HepG2 (cell line): ENCODE data around the gene DPM1. TPM values are rescaled to one million over a fixed set of nuclear protein-coding genes. Genes with fewer than 3 reads are reported as not detected.
A peak's percentile ranks its signal among the peaks of the same experiment; 100 is the strongest.

Source experiments
- ATAC-seq: fragments of 200-7000 bp; cut with Tn5 transposase; 3 replicates; pipeline ENCODE4 v1.9.1; 2020; ENCODE audit warnings: mild to moderate bottlenecking, moderate library complexity
- BruUV-seq: library from RNA; stranded (reverse); fragments of 400-500 nt; replicated peaks from 2 replicates; lab custom pipeline; 2021; lab: Mats Ljungman, UMichigan
- CTCF ChIA-PET: fragments of 300-600 bp; formaldehyde crosslinking; extraction: SDS; loops from one replicate; lab custom pipeline; 2021; ENCODE audit warnings: low total read pairs, inconsistent platforms, low intra/inter-chr PET ratio; lab: Yijun Ruan, JAX
- POLR2A ChIA-PET: fragments of 350-600 bp; sonication (Branson Sonifier 250); formaldehyde crosslinking; loops from one replicate; lab custom pipeline; 2020; ENCODE audit warnings: antibody characterized with exemption, inconsistent platforms; lab: Yijun Ruan, JAX
- DNase-seq: peaks from one replicate; pipeline ENCODE4 v3.0.0-alpha.2; 2015; ENCODE audit warnings: low spot score
- FAIRE-seq: peaks from 3 replicates; lab custom pipeline; 2011; peaks lifted over from hg19 to GRCh38; lab: Jason Lieb, UNC
- H2AFZ ChIP-seq: one replicate; pipeline ENCODE4 v1.6.1; 2011; ENCODE audit warnings: low read length, inconsistent platforms
- H3K27ac ChIP-seq: fragments of 300-600 bp; 3 replicates; pipeline ENCODE4 v1.8.0; 2011; ENCODE audit warnings: mixed run types, mild to moderate bottlenecking, mixed read lengths, low read length, inconsistent platforms; ENCODE audit not compliant: insufficient read depth; ENCODE audit errors: extremely low read length
- H3K27me3 ChIP-seq, 2 experiments: fragments of 200-600 bp in 1 of 2; 2 replicates in 1 of 2; 3 replicates in 1 of 2; pipeline versions ENCODE4 v1.6.0 to v1.8.0; 2011; ENCODE audit warnings: low read length in 2 of 2, mild to moderate bottlenecking in 2 of 2, moderate library complexity in 2 of 2, inconsistent platforms in 1 of 2; ENCODE audit not compliant: insufficient read depth in 2 of 2, control insufficient read depth in 1 of 2
- H3K36me3 ChIP-seq, 2 experiments: fragments of 200-600 bp in 1 of 2; replicated peaks in 1 of 2; 2 replicates in 1 of 2; 3 replicates in 1 of 2; pipeline versions ENCODE4 v1.5.1 to v1.8.0; 2011; ENCODE audit warnings: low read length in 2 of 2, inconsistent platforms in 1 of 2; ENCODE audit not compliant: insufficient read depth in 2 of 2, control insufficient read depth in 1 of 2
- H3K4me1 ChIP-seq: 2 replicates; pipeline ENCODE4 v1.5.1; 2012; ENCODE audit warnings: low read length, inconsistent platforms; ENCODE audit not compliant: insufficient read depth
- H3K4me2 ChIP-seq: 2 replicates; pipeline ENCODE4 v1.6.0; 2011; ENCODE audit warnings: low read depth, low read length, inconsistent platforms
- H3K4me3 ChIP-seq, 3 experiments: fragments of 200-600 bp in 1 of 3; sonication (generic), shearing (Covaris generic) in 1 of 3; replicated peaks in 1 of 3; 2 replicates each; pipeline ENCODE4 v1.5.1; 2011 to 2016; ENCODE audit warnings: low read length in 3 of 3, inconsistent platforms in 2 of 3, low read depth in 2 of 3, mild to moderate bottlenecking in 2 of 3, control low read depth in 1 of 3, mixed read lengths in 1 of 3; ENCODE audit not compliant: insufficient read depth in 1 of 3
- H3K79me2 ChIP-seq: one replicate; pipeline ENCODE4 v1.6.1; 2011; ENCODE audit warnings: low read length, inconsistent platforms; ENCODE audit not compliant: insufficient read depth
- H3K9ac ChIP-seq: 2 replicates; pipeline ENCODE4 v1.6.0; 2011; ENCODE audit warnings: mild to moderate bottlenecking, low read depth, low read length, inconsistent platforms; ENCODE audit not compliant: insufficient read depth
- H3K9me3 ChIP-seq: 2 replicates; pipeline ENCODE4 v1.5.1; 2012; ENCODE audit warnings: mild to moderate bottlenecking, low read length
- H4K20me1 ChIP-seq: 2 replicates; pipeline ENCODE4 v1.6.0; 2011; ENCODE audit warnings: inconsistent platforms, mild to moderate bottlenecking, low read length, moderate library complexity; ENCODE audit not compliant: insufficient read depth
- AGO2 ChIP-seq: fragments of 200-400 bp; formaldehyde crosslinking; optimal IDR thresholded peaks from 2 replicates; pipeline ENCODE3; 2017; ENCODE audit warnings: mild to moderate bottlenecking, low read depth, low read length, moderate library complexity
- FOXA1 ChIP-seq, 2 experiments: fragments of 450-650 bp in 1 of 2; sonication (generic) in 1 of 2; formaldehyde crosslinking in 1 of 2; IDR thresholded peaks; 2 replicates each; pipeline versions ENCODE4 v1.4.0 to v1.6.1; 2016 to 2020; ENCODE audit warnings: missing genetic modification reagents in 1 of 2
- MTA3 ChIP-seq: sonication (generic); formaldehyde crosslinking; IDR thresholded peaks from 2 replicates; pipeline ENCODE4 v1.4.0; 2020; ENCODE audit warnings: missing genetic modification reagents
- PAF1 ChIP-seq: IDR thresholded peaks from 2 replicates; pipeline ENCODE4 v1.6.1; 2016; ENCODE audit warnings: missing genetic modification reagents, missing compliant biosample characterization
- RFX1 ChIP-seq: fragments of 450-650 bp; IDR thresholded peaks from 2 replicates; pipeline ENCODE4 v1.6.1; 2017
- RFX3 ChIP-seq: IDR thresholded peaks from 2 replicates; pipeline ENCODE4 v1.6.1; 2016; ENCODE audit warnings: missing biosample characterization, missing genetic modification reagents
- SAP130 ChIP-seq: IDR thresholded peaks from 2 replicates; pipeline ENCODE4 v1.6.1; 2016; ENCODE audit warnings: low read depth
- ZEB1 ChIP-seq: IDR thresholded peaks from 2 replicates; pipeline ENCODE4 v1.6.1; 2012; ENCODE audit warnings: mild to moderate bottlenecking, low read depth, inconsistent platforms; ENCODE audit not compliant: insufficient replicate concordance
- ZNF550 ChIP-seq: sonication (generic); formaldehyde crosslinking; IDR thresholded peaks from 2 replicates; pipeline ENCODE4 v1.4.0; 2020; ENCODE audit warnings: mild to moderate bottlenecking, missing genetic modification reagents, borderline replicate concordance
- ZNF629 ChIP-seq: sonication (generic); formaldehyde crosslinking; conservative IDR thresholded peaks from 2 replicates; pipeline ENCODE4 v1.5.0; 2020; ENCODE audit warnings: missing genetic modification reagents
- WGBS: methylation state at CpG from one replicate; pipeline ENCODE4 v1.1.6; 2017; ENCODE audit warnings: low lambda C conversion rate; 5-methylcytosine and 5-hydroxymethylcytosine counted together
- in situ Hi-C: cut with HindIII; loops from 2 replicates; pipeline ENCODE4 v1.10.0; 2017; ENCODE audit warnings: low pct_unique_long_range_greater_than_20kb; ENCODE audit not compliant: extremely low pct_ligation_motif_present
- intact Hi-C: fragments of 100-400 bp; cut with micrococcal nuclease; formaldehyde crosslinking; loops from one replicate; pipeline ENCODE4 v1.10.0; 2022; ENCODE audit not compliant: unreplicated experiment
- polyA plus RNA-seq, 8 experiments: library from polyadenylated mRNA; depleted of rRNA in 3 of 8; stranded (reverse) in 7 of 8; unstranded in 1 of 8; fragments of >200 nt; fragmentation: Illumina TruSeq in 4 of 8; extraction: Trizol in 4 of 8; gene quantifications; 2 replicates each; pipeline versions ENCODE4 v1.2.1 to v1.2.3, GENCODE V29; 2011 to 2016; ENCODE audit warnings: low read depth in 4 of 8, missing spikeins in 1 of 8, mixed read lengths in 1 of 8; ENCODE audit not compliant: insufficient read depth in 1 of 8
- total RNA-seq, 5 experiments: library from RNA; depleted of rRNA; stranded (reverse); fragments of >200 nt; fragmentation: Illumina TruSeq; extraction: Trizol; gene quantifications; 2 replicates each; pipeline ENCODE4 v1.2.3, GENCODE V29; 2016; ENCODE audit warnings: low read depth in 1 of 5
- TF ChIP-seq, protein P1 (sequence below): sonication (generic); formaldehyde crosslinking; IDR thresholded peaks from 2 replicates; pipeline ENCODE4 v1.8.0; 2022; ENCODE audit warnings: missing genetic modification reagents, mild to moderate bottlenecking, borderline replicate concordance
- TF ChIP-seq, protein P2 (sequence below), 2 experiments: sonication (generic) in 1 of 2; formaldehyde crosslinking in 1 of 2; IDR thresholded peaks; 2 replicates each; pipeline versions ENCODE4 v1.5.1 to v1.6.1; 2011 to 2020; ENCODE audit warnings: borderline replicate concordance in 1 of 2, low read depth in 1 of 2, low read length in 1 of 2, mild to moderate bottlenecking in 1 of 2, missing genetic modification reagents in 1 of 2, moderate library complexity in 1 of 2
- TF ChIP-seq, protein P3 (sequence below): sonication (generic); formaldehyde crosslinking; IDR thresholded peaks from 2 replicates; pipeline ENCODE4 v1.5.0; 2020; ENCODE audit warnings: missing genetic modification reagents

DPM1 gene
- total and polyA plus RNA-seq, 2 of the 13 experiments (the other 11 are each of a cell fraction or from before 2014, with no cell fraction given) = 83.2 to 161 TPM

DNA sequence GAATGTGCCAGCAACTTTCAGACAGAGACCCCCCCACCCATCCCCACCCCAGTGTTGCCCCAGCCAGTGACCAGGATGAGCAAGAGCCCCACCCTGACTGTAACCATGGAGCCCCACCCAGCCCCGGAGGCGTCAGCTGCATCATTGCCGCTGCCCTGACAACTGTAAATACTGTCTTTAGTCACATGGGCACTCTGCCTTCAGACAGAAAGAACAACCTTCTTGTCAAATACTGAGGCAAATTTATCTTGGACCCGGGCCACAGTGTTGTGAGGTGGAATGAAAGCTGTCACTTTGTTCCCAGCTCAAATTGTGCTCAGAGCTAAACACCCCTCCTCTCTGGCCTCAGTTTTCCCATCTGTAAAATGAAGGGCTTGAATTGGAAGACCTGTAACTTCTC, 24.0 kb upstream of the DPM1 start:
- intact Hi-C loops = loop anchor here (5.0 to 10.0 kb wide), 4 partner anchors 190 to 642 kb away; partner anchors contain the start of gene NFATC2
- in situ Hi-C loops = loop anchor here (25.0 kb wide), 2 partner anchors 605 to 1105 kb away; no protein-coding TSS in a partner anchor
- Histone ChIP-seq H4K20me1 (no peaks in the 10 kb centered on the region), H3K79me2 (no peaks in the 10 kb centered on the region), H3K9me3 (no peaks in the 10 kb centered on the region), H3K4me2 (no peak overlapping the region), H3K4me1 (peaks cover 41% of the 10 kb centered on the region), H3K27ac (no peak overlapping the region), H3K36me3 (no peaks in the 10 kb centered on the region), H3K4me3 (no peak overlapping the region), H3K9ac (no peak overlapping the region), H3K27me3 (peaks cover 9 to 36% of the 10 kb centered on the region in 2 experiments; a peak in 4 of 5 replicates), H2AFZ (no peak overlapping the region)
- TF ChIP-seq ZNF550 (CRISPR knock-in tag) = no peak
- no peak for TF ChIP-seq ZEB1
- peak; percentile 12; the same call in 1 of the 2 replicates for TF ChIP-seq RFX1
- peak; percentile 49 for TF ChIP-seq SAP130
- TF ChIP-seq FOXA1 (IDR thresholded peaks at IDR 0.05) = no peak
- peak; percentile 33; the same call in 1 of the 2 replicates for TF ChIP-seq FOXA1 (CRISPR knock-in tag; IDR thresholded peaks at IDR 0.05)
- TF ChIP-seq MTA3 (CRISPR knock-in tag) = no peak
- TF ChIP-seq PAF1 (CRISPR knock-in tag) = no peak
- peak; percentile 63 for TF ChIP-seq ZNF629 (CRISPR knock-in tag)
- no peak for TF ChIP-seq AGO2
- TF ChIP-seq, protein P1, sequence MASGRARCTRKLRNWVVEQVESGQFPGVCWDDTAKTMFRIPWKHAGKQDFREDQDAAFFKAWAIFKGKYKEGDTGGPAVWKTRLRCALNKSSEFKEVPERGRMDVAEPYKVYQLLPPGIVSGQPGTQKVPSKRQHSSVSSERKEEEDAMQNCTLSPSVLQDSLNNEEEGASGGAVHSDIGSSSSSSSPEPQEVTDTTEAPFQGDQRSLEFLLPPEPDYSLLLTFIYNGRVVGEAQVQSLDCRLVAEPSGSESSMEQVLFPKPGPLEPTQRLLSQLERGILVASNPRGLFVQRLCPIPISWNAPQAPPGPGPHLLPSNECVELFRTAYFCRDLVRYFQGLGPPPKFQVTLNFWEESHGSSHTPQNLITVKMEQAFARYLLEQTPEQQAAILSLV = no peak
- TF ChIP-seq, protein P2, sequence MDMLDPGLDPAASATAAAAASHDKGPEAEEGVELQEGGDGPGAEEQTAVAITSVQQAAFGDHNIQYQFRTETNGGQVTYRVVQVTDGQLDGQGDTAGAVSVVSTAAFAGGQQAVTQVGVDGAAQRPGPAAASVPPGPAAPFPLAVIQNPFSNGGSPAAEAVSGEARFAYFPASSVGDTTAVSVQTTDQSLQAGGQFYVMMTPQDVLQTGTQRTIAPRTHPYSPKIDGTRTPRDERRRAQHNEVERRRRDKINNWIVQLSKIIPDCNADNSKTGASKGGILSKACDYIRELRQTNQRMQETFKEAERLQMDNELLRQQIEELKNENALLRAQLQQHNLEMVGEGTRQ (IDR thresholded peaks at IDR 0.05; ENCODE audit: low read depth, low read length) = peak; percentile 25; the same call in 1 of the 2 replicates
- TF ChIP-seq, protein P2 (CRISPR knock-in tag; IDR thresholded peaks at IDR 0.05; ENCODE audit: borderline replicate concordance) = no peak; the same call in 1 of the 2 replicates
- TF ChIP-seq, protein P3, sequence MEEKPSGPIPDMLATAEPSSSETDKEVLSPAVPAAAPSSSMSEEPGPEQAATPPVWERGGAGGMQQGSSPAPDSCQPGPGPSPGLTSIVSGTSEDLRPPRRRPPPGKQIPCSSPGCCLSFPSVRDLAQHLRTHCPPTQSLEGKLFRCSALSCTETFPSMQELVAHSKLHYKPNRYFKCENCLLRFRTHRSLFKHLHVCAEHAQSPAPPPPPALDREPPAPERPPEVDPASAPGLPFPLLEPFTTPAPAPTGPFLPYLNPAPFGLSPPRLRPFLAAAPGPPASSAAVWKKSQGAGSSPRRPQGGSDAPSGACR (CRISPR knock-in tag) = no peak
- TF ChIP-seq RFX3 = peak; percentile 50; the same call in 1 of the 2 replicates
- WGBS = 0% methylated on average over 2 of the region's 4 CpGs
- no peak for FAIRE-seq
- CTCF ChIA-PET = interaction anchor here (1.7 to 3.3 kb wide), 2 partner anchors 187 to 324 kb away, joined by 12 to 18 read pairs; partner anchors contain the start of gene BCAS4
- no peak for ATAC-seq
- no TSS peak for BruUV-seq
- DNase-seq = peak; percentile 37
- POLR2A ChIA-PET = no interaction called here
